Superior temporal gyrus (tissue), 1 donor: ENCODE data around the gene ENTREP3.
"Not testable (repeated sequence)": the region's sequence is repeated elsewhere in the genome, so short reads cannot be mapped to it uniquely, and the experiment has no call there.

Experiments used
- DNase-seq: peaks from one replicate; pipeline ENCODE4 v3.0.0-alpha.2; 2016; ENCODE audit errors: extremely low spot score

ENTREP3 gene

GRCh38 chr1:155250633-155251449, 4.4 kb downstream of the ENTREP3 start:
- peak; percentile 96 for DNase-seq

GRCh38 chr1:155250246-155250632, 5.0 kb downstream of the ENTREP3 start:
- DNase-seq, result no peak

GRCh38 chr1:155247667-155248553, 7.4 kb downstream of the ENTREP3 start:
- no peak for DNase-seq

GRCh38 chr1:155246796-155247195, 8.5 kb downstream of the ENTREP3 start:
- DNase-seq, result not testable (repeated sequence)

- DNase-seq, result no peak
These were observed 10.1 kb downstream of the ENTREP3 start for GRCh38 chr1:155245163-155245524.

GRCh38 chr1:155244368-155245162, 10.7 kb downstream of the ENTREP3 start:
- peak; percentile 99 for DNase-seq

- peak; percentile 38 for DNase-seq
These were observed 12.4 kb downstream of the ENTREP3 start for GRCh38 chr1:155242805-155243358.

GRCh38 chr1:155241841-155242264, 13.4 kb downstream of the ENTREP3 start:
- no peak for DNase-seq

- peak; percentile 98 for DNase-seq
These were observed 14.1 kb downstream of the ENTREP3 start for GRCh38 chr1:155241069-155241679.

- no peak for DNase-seq
These were observed 18.8 kb downstream of the ENTREP3 start for GRCh38 chr1:155236451-155236850.

GRCh38 chr1:155235375-155235774, 19.9 kb downstream of the ENTREP3 start:
- not testable (repeated sequence) for DNase-seq

- not testable (repeated sequence) for DNase-seq
These were observed 21.8 kb downstream of the ENTREP3 start for GRCh38 chr1:155233502-155233901.

- DNase-seq, result not testable (repeated sequence)
These were observed 23.0 kb downstream of the ENTREP3 start for GRCh38 chr1:155232001-155232978.

- not testable (repeated sequence) for DNase-seq
These were observed 24.0 kb downstream of the ENTREP3 start for GRCh38 chr1:155231302-155231701.

- no peak for DNase-seq
These were observed 27.2 kb downstream of the ENTREP3 start for GRCh38 chr1:155228096-155228427.

- DNase-seq, result peak; percentile 99
These were observed 27.8 kb downstream of the ENTREP3 start for GRCh38 chr1:155227261-155228095.

- peak; percentile 67 for DNase-seq
These were observed 28.4 kb downstream of the ENTREP3 start for GRCh38 chr1:155226910-155227260.

GRCh38 chr1:155226188-155226909, 28.9 kb downstream of the ENTREP3 start:
- DNase-seq, result peak; percentile 69

- DNase-seq, result not testable (repeated sequence)
These were observed 29.9 kb downstream of the ENTREP3 start for GRCh38 chr1:155225404-155225759.
